Amygdala (tissue), 56 donors: ENCODE results near the gene UBAC2.
"Not testable (repeated sequence)": the region's sequence is repeated elsewhere in the genome, so short reads cannot be mapped to it uniquely, and the experiment has no call there.

Source experiments
- DNase-seq, 56 donors: peaks; one replicate each; lab custom pipeline; 2025; lab: John Stamatoyannopoulos, UW

UBAC2 gene

DNA sequence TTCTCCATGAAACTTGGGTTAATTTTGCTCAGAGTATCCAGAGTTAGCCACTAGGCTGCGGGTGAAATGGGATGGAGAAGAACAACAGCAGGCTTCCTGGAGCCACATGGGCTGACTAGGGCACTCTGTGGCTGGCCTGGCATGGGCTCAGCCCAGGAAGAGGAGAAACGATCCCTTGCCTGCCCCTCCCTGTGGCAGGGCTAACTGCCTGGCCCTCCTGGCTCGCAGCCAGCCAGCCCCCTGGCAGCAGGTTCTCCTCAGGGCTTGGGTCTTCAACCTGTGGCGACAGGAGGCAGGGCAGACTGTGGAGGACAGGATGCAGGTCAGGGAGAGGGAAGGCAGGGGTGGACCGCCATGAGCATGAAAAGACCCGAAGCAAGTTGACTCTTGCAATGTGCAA is 185.3 kb downstream of the UBAC2 start:
- no peak for DNase-seq

- no peak for DNase-seq
Measured at GRCh38 chr13:99386495-99386894, 185.8 kb downstream of the UBAC2 start.

- peak in 2 of 56 donors; percentile 16 to 48 for DNase-seq
Measured at GRCh38 chr13:99386911-99387788, 186.5 kb downstream of the UBAC2 start.

GRCh38 chr13:99388334-99388923 is 187.8 kb downstream of the UBAC2 start:
- no peak for DNase-seq

GRCh38 chr13:99389094-99389493 is 188.4 kb downstream of the UBAC2 start:
- DNase-seq = not testable (repeated sequence)

- DNase-seq = no peak
Measured at GRCh38 chr13:99389520-99390304, 189.1 kb downstream of the UBAC2 start.

- no peak for DNase-seq
Measured at GRCh38 chr13:99390601-99391000, 189.9 kb downstream of the UBAC2 start.

DNA sequence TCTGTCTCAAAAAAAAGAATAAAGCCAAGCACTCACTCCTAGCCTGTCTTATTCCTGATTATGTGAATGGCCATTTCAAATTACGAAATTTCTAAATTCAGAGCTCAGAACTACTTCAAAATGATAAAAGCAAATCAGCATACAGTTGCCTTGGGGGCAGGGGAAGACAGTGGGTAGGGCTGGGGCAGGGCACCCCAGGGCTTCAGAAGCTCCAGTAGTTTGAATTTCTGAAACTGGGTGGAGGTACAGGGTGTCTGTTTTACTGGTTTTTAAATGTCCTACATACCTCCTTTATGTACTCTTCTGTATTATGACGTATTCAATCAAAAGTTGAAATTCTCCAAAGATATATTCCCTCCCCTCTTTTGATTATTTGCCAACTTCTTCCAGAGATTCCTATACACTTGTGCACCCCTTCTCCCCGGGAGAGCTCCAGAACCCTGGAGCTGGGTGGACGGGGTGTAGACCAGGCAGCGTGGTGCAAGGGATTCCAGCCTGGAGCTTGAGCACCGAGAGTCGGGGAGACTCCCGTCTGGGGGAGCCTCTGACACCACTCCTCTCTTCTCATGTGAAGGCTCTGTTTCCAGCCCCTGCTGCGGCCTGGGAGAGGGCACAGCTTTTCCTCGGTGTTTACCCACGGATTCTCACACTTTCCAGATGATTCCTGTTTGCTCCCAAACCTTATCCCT is 191.3 kb downstream of the UBAC2 start:
- DNase-seq = no peak

DNA sequence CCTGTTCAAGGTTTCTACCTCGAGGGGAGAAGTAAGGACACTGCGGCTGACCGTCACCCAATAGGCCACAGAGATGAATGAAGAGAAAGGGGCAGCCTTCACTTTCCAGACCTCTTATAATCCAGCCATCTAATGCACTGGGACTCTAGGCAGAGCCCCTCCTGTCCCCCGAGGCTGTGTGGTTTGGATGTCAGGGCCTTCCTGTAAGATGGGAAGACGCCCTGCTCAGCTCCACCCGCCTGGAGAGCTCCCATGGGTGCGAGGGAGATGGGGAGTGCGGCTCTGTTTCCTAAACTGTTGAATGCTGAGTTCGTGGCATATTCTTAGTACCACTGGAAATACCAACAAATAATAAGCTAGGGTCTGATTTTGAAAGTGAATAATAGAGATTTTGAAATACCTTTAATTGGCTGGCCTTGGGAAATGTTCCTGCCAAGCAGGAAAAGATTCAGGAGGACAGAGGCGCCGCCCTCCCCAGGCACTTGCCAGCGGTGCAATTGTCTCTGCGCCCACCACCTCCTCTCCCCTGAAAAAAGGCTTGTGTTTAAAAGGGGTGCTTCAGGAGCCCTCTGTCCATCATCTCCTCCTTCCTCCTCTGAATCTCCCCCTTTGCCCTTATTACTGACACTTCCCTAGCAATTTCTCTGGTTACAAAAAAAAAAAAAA is 191.9 kb downstream of the UBAC2 start:
- no peak for DNase-seq

DNA sequence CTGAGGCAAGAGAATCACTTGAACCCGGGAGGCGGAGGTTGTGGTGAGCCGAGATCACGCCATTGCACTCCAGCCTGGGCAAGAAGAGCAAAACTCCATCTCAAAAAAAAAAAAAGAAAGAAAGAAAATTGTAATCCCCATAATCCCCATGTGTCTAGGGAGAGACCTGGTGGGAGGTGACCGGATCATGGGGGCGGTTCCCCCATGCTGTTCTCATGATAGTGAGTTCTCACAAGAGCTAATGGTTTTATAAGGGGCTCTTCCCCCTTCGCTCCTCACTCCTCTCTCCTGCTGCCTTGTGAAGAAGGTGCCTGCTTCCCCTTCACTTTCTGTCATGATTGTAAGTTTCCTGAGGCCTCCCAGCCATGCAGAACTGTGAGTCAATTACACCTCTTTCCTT is 192.7 kb downstream of the UBAC2 start:
- DNase-seq = not testable (repeated sequence)

DNA sequence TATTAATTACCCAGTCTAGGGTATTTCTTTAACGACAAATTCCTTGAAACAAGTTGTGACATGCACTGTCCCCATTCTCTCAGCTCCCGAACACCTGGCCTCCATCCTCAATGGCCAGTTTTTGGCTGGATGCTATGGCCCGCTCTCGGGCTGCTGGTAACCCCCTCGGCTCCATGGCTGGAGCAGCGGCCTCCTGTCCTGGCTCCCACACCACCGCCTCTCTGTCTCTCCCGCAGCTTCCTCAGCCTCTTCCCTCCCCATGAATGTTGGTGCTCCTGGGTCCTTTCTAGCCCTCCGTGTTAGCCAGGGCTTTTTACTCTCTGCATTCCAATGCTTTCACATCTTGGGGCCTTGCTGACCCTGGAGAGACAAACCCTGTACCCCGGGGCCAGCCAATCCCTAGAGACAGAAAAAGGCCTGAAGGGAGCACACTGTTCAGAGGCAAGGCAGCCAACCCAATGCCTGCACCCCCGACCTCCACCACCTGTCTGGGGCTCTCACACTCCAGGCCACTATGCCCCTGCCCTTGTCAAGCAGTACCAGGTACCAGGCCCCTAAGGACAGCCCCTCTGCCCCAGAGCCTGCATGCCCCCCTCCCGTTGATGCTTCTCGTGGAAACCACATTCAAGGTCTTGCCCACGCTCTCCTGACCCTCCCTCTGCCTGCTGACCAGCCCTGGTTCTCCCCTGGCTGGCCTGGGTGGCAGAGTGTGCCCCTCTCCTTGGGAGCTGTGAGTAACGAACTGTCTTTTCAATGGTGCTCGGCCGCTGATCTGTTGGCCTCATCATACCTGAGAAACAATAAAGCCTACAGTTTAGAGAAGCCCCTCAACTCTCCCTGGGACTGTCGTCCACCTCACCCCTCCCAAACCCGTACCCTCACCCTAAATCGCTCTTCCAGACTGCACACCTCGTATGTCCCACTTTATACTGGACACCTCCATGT is 193.4 kb downstream of the UBAC2 start:
- DNase-seq = no peak

- DNase-seq = no peak
Measured at GRCh38 chr13:99395436-99395835, 194.8 kb downstream of the UBAC2 start.

DNA sequence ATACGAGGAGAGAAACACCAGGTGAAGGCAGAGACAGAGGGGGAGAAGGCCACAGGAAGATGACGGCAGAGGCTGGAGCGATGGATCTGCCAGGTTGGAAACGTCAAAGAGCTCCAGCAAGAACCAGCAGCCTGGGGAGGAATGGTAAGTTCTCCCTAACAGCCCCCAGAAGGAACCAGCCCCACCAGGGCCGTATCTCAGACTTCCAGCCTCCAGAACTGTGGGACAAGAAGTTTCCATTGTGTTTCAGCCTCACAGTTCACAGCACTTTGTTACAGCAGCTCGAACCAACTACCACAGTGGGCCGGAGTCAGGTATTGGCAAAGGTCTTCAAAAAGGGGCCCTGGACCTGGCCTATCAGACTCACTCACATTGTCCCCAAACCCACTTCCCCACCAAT is 195.8 kb downstream of the UBAC2 start:
- DNase-seq = no peak

GRCh38 chr13:99398071-99398470 is 197.4 kb downstream of the UBAC2 start:
- DNase-seq = no peak

GRCh38 chr13:99398916-99399622 is 198.4 kb downstream of the UBAC2 start:
- no peak for DNase-seq

- DNase-seq = no peak
Measured at GRCh38 chr13:99399623-99399974, 198.9 kb downstream of the UBAC2 start.

- peak in 1 of 56 donors; percentile 10 for DNase-seq
Measured at GRCh38 chr13:99403458-99403971, 202.9 kb downstream of the UBAC2 start.
